ENCODE data around the gene RNF223.

- TF ChIP-seq ZNF121 (CRISPR knock-in tag; IDR thresholded peaks at IDR 0.05): no peak
- no peak for TF ChIP-seq SP1 (CRISPR knock-in tag; conservative IDR thresholded peaks at IDR 0.05)
- no peak for TF ChIP-seq ESRRA (CRISPR knock-in tag; IDR thresholded peaks at IDR 0.05; ENCODE audit: borderline replicate concordance)
- no peak for TF ChIP-seq SMAD4 (CRISPR knock-in tag; IDR thresholded peaks at IDR 0.05)
Observed at GRCh38 chr1:1067860-1068516, 6.1 kb downstream of the RNF223 start.
